ENCODE measurements around the gene FLT3. TPM values are rescaled to one million over a fixed set of nuclear protein-coding genes. Genes with fewer than 3 reads are reported as not detected.
"Not testable (repeated sequence)": the region's sequence is repeated elsewhere in the genome, so short reads cannot be mapped to it uniquely, and the experiment has no call there.

FLT3 gene
- total RNA-seq, 1 donor from 2014 or later: not detected

DNA sequence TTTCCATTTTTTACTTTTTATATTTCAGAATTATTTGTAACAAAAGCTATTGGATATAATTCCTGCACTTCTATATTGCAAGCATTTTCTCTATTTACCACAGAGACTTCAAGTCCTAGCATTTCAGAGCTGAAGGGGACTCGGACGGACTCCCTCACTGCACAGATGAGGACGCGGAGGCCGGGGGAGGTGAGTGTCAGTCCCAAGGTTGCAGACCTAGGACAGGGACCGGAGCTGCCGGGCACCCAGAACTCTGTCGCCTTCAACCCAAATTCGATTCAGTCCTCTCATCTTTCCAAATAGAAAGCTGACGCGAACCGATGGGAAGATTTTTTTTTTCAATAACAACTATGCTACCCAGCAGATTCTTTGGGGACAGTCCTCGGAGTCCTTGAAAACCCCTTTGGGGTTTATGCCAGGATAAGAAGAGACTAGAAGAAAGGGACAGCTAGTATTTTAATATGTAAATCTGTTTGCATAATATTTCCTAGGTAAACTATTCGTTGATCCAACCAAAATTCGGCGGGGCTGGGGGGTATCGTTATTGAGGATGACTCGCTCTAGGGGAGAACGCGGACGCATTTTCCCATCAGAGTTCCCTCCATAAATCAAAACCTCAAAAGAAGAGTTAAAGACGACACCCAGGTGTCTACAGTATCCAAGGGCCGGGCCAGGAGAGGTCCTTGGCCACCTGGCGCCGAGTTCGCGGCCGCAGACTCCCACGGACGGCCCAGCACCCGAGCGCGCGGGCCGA, 803 bp downstream of the FLT3 start:
- no peak for DNase-seq (ENCODE audit: low read depth in 2 of 2)

DNA sequence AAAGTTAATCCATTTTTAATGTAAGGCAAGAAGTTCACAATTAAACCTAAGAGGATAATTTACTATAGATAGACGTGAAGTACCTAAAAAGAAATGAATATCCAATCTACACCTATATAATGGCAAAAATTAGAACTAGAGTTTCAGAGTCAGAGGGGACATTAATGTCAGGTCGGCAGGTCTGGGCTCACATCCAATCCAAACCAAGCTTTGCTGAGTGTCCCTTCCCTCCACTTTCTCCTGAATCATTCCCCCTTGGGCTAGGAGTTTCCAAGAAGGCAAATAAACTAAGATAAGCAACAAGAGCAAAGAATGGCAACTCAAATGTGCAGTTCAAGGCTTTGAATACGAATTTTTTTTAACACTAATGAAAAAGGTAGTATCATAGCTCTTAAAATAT, 2.9 kb downstream of the FLT3 start:
- DNase-seq (ENCODE audit: low read depth in 2 of 2): no peak

DNA sequence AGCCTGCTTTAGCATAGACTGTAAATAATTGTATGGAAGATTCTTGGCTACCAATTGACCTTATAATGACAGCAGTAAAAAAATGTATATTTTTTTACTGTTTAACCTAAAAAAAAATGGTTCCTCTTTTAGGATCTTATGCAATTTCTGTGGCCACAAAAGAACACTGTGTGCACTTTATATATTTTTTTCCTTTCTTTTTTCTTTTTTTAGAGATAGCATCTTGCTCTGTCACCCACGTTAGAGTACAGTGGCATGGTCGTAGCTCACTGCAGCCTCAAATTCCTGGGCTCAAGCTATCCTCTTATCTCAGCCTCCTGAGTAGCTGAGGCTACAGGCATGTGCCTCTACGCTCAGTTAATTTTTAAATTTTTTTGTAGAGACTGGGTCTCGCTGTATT, 6.1 kb downstream of the FLT3 start:
- no peak for DNase-seq (ENCODE audit: low read depth in 2 of 2)

DNA sequence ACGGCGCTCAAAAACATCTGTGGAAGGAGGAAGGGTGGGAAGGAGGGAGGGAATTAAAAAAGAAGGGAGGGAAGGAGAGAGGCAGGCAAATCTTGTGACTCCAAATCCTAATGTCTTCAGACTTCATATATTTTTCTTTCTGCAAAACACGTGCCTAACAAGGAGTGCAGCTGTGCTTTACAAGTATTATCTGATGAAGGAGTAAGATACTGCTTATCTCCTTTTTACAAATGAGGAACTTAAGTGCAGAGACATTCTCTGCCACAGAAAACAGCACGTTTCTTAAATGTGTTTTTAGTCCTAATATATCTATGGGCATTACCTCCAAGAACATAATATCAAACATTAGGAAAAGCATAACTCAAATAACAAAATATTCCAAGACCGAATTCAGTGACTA, 6.5 kb downstream of the FLT3 start:
- no peak for DNase-seq (ENCODE audit: low read depth in 2 of 2)

DNA sequence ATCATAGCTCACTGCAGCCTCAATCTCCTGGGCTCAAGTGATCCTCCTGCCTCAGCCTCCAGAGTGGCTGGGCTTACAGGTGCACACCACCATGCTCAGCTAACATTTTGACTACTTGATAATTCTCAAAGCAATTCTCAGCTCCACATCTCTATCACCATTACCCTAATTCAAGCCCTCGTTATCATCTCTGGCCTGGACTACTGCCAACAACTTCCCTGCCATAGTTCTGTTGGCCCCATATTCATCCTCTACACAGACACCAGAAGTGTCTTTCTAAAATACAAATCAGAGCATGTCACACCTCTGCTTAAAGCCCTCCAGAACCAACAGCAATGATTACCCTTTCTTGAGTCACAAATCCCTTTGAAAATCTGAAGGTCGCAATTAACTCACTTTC, 7.9 kb downstream of the FLT3 start:
- peak in 1 of 2 donors; percentile 1 for DNase-seq (ENCODE audit: low read depth in 2 of 2)

DNA sequence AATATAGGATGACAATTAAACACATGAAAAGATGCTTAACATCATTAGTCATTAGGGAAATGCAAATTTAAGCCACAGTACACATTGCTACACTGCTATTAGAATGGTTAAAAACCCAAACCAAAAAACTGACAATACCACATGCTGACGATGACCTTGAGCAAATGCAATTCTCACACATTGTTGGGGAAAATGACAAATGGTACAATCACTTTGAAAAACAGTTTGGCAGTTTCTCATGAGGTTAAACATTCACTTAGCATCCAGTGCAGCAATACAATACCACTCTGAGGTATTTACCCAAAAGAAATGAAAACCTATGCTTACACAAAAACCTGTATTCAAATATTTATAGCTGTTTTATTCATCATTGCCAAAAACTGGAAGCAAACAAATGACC, 11.3 kb downstream of the FLT3 start:
- no peak for DNase-seq (ENCODE audit: low read depth in 2 of 2)

DNA sequence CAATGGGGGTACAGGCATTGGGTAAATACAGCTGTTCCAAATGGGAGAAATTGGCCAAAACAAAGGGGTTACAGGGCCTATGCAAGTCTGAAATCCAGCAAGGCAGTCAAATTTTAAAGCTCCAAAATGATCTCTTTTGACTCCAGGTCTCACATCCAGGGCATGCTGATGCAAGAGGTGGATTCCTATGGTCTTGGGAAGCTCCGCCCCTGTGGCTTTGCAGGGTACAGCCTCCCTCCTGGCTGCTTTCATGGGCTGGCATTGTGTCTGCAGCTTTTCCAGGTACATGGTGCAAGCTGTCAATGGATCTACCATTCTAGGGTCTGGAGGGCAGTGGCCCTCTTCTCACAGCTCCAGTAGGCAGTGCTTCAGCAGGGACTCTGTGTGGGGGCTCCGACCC, 22.6 kb downstream of the FLT3 start:
- not testable (repeated sequence) for DNase-seq (ENCODE audit: low read depth in 2 of 2)

DNA sequence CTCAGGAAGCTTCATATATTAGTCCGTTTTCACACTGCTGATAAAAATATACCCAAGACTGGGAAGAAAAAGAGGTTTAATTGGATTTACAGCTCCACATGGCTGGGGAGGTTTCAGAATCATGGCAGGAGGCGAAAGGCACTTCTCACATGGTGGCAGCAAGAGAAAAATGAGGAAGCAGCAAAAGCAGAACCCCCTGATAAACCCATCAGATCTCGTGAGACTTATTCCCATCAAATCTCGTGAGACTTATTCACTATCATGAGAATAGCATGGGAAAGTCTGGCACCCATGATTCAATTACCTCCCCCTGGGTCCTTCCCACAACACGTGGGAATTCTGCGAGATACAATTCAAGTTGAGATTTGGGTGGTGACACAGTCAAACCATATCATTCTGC, 23.1 kb downstream of the FLT3 start:
- DNase-seq (ENCODE audit: low read depth in 2 of 2): no peak

DNA sequence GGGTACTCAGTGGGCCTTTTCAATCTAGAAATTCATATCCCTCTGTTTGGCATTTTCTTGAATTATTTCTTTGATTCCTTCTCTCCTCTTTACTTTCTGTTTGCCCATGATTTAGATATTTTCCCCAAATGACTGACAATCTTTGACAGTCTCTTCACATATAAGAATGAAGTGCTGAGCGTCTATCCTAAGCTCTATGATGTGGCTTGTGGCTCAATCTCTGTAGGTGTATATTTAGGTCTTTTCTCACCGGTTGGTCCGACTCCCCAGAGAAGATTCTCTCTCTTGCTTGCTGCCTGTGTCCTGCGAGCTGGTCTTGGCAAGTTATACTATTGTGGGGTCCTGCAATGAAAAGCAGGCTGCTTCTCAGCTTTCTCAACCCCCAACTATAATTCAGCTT, 29.0 kb downstream of the FLT3 start:
- DNase-seq (ENCODE audit: low read depth in 2 of 2): no peak

DNA sequence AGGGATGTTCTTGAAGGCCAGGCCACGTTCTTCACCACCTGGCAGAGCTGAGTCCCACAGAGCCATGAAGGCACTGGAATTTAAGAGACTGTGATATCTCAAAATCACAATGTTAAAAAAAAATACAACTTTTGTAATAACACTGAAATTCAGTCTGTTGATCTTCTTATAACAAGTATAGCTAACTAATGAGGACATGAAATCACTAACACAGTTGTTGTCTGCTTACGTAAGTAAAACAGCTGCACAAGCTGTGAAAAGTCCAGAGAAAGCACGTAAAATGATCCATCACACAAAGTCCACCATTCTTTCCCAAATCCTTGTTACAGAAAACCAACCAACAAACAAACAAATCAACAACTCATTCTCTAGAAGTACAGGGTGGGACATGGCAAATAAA, 32.9 kb downstream of the FLT3 start:
- no peak for DNase-seq (ENCODE audit: low read depth in 2 of 2)

DNA sequence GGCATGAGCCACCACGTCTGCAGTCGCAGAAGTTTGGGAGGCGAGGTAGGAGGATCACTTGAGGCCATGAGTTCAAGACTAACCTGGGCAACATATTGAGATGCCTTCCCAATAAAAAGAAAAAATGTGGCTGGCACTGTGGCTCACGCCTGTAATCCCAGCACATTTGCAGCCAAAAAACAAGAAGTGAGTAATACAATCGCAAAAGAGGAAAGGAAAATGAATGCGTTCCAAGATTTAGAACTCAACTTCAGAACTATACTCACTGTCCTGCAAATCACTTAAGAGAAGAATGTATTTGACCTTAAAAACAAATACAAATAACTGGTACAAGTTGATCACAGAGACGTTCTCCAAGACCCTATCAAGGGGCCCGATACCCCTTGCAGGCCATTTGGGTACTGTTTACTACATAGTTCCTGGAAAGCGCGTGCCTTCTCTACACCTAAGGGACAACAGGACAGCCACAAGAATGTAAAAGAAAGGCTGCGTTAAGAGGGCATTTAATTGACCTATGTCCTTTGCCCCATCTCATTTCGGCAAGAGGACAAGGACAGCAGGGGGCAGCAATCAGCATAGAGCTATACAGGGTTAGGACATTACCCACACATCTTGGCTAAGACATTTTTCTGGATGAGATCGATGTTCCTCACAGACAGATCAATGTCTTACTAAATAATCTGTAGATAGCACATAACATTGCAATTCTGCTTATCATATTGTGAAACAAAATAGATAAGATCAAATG, 41.3 kb downstream of the FLT3 start:
- DNase-seq (ENCODE audit: low read depth in 2 of 2): peak; percentile 25 to 50

DNA sequence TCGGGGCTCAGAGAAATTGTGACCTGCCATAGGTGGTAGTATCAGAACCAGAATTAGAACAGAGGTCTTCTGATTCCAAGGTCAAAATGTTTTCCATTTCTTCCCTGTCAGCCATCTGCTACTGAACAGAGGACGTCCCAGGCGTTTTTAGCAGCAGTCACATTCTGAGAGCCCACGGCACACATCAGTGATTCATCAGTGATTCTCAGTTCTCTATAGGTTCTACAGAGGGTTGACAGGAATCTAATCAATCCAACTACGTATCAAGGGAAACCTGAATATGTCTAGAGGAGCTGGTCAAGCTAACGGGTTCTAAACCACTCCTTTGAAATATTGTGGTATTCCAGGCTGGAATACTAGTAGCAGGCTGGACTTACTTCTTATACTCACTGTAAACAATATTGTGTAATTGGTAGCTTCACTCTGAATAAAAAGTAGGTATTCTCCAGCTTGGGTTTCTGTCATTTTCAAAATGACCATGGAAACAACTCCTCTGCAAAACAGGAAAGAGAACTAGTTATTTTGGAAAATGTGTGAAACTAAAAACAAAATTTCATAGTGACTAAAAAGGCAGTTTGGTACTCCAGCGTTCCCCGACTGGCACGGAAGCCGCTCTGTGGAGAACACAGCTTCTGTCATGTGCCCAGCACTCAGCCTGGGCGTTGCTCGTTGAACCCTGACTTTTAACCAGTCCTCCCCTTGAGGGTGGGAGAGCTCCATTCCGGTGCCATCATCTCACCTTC, 43.2 kb downstream of the FLT3 start:
- no peak for DNase-seq (ENCODE audit: low read depth in 2 of 2)

DNA sequence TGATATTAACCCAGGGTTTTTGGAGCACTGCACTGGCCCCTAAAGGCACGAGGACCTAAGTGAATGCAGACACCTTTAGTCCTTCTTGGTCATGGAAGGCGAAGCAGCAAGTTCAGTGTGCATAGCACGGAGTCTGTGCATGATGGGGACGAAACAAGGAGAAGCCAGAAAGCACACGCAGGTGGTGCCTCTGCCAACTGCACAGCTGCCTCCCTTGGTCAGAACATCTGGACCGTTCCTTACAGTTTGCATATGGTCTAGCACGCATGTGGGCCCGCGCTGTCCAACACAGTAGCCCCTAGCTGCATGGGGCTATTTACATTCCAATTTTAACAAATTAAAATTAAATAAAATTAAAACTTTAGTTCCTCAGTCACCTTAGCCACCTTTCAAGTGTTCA, 44.0 kb downstream of the FLT3 start:
- DNase-seq (ENCODE audit: low read depth in 2 of 2): no peak

DNA sequence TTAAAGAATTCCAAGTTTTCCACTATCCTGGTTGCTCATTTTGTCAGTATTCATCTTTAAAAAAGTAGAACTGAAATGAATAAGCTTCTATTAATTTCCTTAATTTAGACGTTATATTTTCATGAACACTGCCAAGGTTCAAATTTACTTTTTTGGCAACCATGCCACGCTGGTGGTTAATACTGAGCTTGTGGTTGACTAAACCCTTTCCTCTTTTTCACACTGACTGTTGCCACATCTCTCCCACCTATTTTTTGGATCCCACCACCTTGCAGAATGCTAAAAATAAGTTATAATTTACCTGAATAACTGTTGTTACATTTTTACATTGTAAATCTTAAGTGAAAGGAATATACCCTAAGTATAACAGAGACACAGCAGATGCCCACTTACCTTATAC, 45.0 kb downstream of the FLT3 start:
- no peak for DNase-seq (ENCODE audit: low read depth in 2 of 2)

DNA sequence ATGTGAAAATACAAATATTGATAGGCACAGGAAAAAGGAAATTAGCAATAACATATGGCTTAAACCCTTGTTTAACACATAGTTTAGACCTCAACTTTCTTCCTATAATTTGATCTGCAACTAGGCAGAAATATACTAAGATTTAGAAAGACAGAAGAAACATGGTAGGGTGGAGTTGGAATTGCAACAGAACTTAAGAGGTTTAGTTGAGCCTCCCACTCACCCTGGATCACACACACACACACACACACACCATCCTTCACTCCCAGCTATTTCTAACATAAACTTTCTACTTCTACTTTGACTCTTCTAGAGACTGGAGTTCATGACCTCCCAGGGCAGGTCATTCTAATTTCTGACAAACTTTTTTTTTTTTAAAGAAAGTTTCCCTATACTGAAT, 47.4 kb downstream of the FLT3 start:
- DNase-seq (ENCODE audit: low read depth in 2 of 2): no peak

DNA sequence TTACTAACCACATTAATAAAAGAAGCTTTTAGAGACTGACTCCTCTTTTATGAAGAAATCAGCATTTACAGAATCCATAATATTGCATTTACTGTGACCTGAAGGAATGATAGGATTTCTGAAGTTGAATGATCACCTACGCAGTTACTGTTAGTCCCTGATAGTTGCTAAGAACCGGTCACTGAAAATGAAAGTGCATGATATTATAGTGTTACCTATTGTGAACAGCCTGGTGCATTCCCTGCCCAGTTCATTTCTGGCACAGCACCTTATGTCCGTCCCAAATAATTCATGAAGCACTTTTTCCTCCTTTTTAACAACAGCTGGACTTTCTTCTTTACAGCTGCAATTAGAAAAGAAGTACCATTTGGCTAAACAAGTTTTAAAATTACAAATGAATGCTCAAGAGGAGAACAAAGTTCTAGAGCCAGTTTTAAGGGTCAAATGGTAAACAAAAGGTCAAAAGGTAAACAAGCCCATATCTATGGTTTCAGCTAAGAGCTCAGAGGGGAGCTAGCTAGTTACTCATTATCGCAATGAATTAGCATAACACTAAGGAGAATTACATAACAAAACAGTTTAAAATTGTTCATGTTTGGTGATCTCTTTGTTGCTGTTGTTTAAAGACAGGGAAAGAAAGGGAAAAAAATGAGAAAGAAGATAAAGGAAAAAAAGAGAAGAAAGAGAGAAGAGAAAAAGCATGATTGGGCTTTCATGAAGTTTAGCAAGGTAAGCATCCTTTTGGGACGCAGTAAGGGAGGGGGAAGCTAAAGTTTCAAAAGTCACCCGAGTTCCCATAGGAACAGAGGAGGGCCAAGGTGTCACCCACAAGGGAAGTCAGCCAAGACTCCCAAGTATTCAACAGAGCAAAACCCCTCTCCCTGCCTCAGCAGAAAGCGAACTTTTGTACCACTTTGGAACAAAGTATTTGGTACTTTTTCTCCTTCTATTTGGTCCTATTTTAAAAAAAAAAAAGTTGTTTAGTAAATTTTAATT, 50.2 kb downstream of the FLT3 start:
- DNase-seq (ENCODE audit: low read depth in 2 of 2): no peak

DNA sequence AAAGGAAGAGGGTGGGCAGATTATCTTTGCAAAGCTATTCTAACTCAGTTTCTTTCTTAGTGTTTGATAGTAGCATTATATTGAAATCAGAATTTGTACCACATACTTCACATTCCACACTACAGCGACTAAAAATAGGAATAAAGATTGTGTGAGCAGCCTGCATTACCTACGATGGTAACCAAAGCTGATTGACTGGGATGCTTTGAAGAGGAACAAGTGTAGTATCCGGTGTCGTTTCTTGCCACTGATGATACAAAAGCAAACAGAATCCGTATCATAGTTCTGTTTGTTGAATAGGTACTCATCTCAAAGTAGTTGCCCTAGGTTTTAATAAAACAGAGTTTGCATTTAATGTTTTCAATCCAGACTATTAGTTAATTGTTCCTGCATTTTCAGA, 51.2 kb downstream of the FLT3 start:
- no peak for DNase-seq (ENCODE audit: low read depth in 2 of 2)

DNA sequence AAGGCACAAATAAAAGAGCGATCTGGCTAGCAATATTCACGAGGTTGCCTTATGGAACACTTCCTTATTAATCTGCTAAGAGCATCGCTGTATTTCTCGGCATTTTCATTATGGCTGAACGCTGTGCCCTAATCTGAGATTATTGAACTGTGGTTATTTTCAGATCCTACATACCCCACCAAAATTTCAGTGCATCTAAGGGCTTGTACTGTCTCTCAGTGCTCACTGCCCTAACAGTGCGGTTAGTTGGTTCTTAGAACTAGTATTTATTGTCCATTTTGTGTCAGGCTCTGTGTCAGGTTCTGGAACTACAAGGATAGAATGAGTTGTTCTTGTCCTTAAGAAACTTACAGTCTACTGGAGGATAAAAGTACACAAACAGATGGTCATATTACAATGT, 51.6 kb downstream of the FLT3 start:
- DNase-seq (ENCODE audit: low read depth in 2 of 2): no peak

DNA sequence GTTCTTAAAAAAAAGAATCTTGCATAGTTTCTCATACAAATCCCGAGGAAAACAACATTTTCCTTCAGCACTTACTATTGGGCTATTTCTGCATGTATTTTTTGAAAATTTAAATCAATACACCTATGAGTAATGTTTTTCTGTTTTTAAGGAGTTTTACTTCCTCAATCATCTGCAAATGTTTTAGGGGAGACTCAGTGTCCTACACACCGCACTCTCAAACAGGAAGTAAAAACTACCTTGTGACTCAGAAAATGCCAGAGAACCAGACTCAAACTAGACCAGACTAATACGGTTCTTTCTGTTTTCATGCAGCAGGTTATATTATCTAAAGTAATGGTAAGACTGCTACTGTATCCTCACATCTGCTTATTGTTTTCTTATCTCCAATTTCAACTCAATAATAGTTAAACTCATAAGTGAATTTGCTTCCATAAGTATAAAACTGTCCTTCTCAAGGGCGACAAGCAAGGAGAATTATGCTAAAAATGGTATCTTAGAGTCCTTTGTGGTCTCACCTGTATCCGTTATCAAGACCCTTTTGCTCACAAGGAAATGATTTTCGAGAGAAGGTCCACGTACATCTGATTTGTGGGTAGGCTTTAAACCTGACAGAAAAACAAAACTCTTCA, 52.5 kb downstream of the FLT3 start:
- no peak for DNase-seq (ENCODE audit: low read depth in 2 of 2)

DNA sequence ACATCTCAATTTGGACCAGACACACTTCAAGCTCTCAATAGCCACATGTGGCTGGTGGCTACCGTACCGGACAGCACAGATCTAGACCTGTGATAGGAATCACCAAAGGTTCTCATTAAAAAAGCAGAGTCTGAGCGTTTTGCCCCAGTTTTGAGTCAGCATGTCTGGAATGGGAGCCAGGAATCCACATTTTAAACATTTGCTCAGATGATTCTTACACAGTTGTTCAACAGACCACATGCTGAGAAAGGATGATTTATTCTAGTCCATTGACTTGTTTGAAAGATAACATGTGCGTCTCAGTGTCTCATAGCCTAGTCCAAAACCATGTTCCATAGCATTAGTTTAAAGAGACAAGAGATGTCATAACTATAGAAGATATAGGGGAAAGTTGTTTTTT, 53.4 kb downstream of the FLT3 start:
- DNase-seq (ENCODE audit: low read depth in 2 of 2): no peak

DNA sequence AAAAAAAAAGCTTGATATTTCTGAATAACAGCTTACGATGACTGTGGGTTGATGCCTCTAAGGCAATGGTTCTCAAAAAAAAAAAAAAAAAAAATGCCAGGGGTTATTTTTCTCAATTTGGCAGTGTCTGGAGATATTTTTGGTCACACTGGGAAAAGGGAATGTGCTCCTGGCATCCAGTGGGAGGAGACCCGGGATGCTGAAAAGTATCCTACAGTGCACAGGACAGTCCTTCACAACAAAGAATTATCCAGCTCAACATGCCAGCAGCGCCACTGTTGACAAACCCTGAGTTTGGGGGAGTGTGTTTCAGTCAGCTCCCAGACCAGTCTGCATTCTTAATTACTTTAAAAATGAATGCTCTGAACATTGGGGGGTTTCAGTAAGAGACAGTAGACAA, 54.5 kb downstream of the FLT3 start:
- no peak for DNase-seq (ENCODE audit: low read depth in 2 of 2)
